IMR-90 (cell line): ENCODE measurements around the gene SGO1. TPM values are rescaled to one million over a fixed set of nuclear protein-coding genes. Genes with fewer than 3 reads are reported as not detected.

ENCODE experiments used
- ATAC-seq: fragments of 200-7000 bp; cut with Tn5 transposase; 2 replicates; pipeline ENCODE4 v1.9.1; 2020; ENCODE audit warnings: low read depth, mild to moderate bottlenecking, moderate library complexity
- BruUV-seq: library from RNA; stranded (reverse); fragments of 400-500 nt; replicated peaks from 2 replicates; lab custom pipeline; 2021; lab: Mats Ljungman, UMichigan
- CTCF ChIA-PET: fragments of 300-600 bp; formaldehyde crosslinking; extraction: SDS; loops from one replicate; lab custom pipeline; 2021; ENCODE audit warnings: antibody characterized with exemption; lab: Yijun Ruan, JAX
- POLR2A ChIA-PET: fragments of 300-600 bp; sonication (Branson Sonifier 250); formaldehyde crosslinking; loops from one replicate; lab custom pipeline; 2022; ENCODE audit warnings: antibody characterized with exemption; ENCODE audit not compliant: unreplicated experiment; lab: Charles Lee
- DNase-seq: peaks from one replicate; pipeline ENCODE4 v3.0.0; 2013
- H2AFZ ChIP-seq: replicated peaks from 2 replicates; pipeline ENCODE3; 2013; ENCODE audit warnings: low read length, mild to moderate bottlenecking; ENCODE audit not compliant: poor library complexity
- H2AK5ac ChIP-seq: 2 replicates; pipeline ENCODE4 v1.6.1; 2013; ENCODE audit warnings: low read depth, low read length, inconsistent platforms
- H2AK9ac ChIP-seq: replicated peaks from 2 replicates; pipeline ENCODE3; 2013; ENCODE audit warnings: mild to moderate bottlenecking, low read depth, low read length, moderate library complexity; ENCODE audit not compliant: poor library complexity
- H2BK120ac ChIP-seq: 2 replicates; pipeline ENCODE4 v1.6.1; 2013; ENCODE audit warnings: low read depth, low read length, inconsistent platforms
- H2BK15ac ChIP-seq: 3 replicates; pipeline ENCODE4 v1.6.1; 2013; ENCODE audit warnings: low read depth, low read length, inconsistent platforms
- H2BK20ac ChIP-seq: 2 replicates; pipeline ENCODE4 v1.6.1; 2013; ENCODE audit warnings: low read depth, mild to moderate bottlenecking, inconsistent platforms, low read length, moderate library complexity
- H2BK5ac ChIP-seq: 2 replicates; pipeline ENCODE4 v1.6.1; 2013; ENCODE audit warnings: mild to moderate bottlenecking, low read depth, low read length, inconsistent platforms; ENCODE audit not compliant: poor library complexity, severe bottlenecking
- H3K14ac ChIP-seq: replicated peaks from 2 replicates; pipeline ENCODE4 v1.6.1; 2013; ENCODE audit warnings: low read depth, low read length, inconsistent platforms
- H3K18ac ChIP-seq: 2 replicates; pipeline ENCODE4 v1.6.1; 2013; ENCODE audit warnings: low read depth, low read length, control low read depth
- H3K23ac ChIP-seq: 2 replicates; pipeline ENCODE4 v1.6.1; 2013; ENCODE audit warnings: low read depth, low read length, inconsistent platforms
- H3K27ac ChIP-seq: 2 replicates; pipeline ENCODE4 v1.5.1; 2013; ENCODE audit warnings: mild to moderate bottlenecking, control low read depth, low read length; ENCODE audit not compliant: insufficient read depth
- H3K27me3 ChIP-seq: 2 replicates; pipeline ENCODE4 v1.6.1; 2013; ENCODE audit warnings: low read length; ENCODE audit not compliant: control insufficient read depth, insufficient read depth
- H3K36me3 ChIP-seq: 2 replicates; pipeline ENCODE4 v1.6.1; 2013; ENCODE audit warnings: low read length, mixed read lengths; ENCODE audit not compliant: control insufficient read depth, insufficient read depth
- H3K4ac ChIP-seq: 2 replicates; pipeline ENCODE4 v1.6.1; 2013; ENCODE audit warnings: low read depth, low read length, inconsistent platforms
- H3K4me1 ChIP-seq: 2 replicates; pipeline ENCODE4 v1.6.1; 2013; ENCODE audit warnings: low read length, mixed read lengths; ENCODE audit not compliant: control insufficient read depth, insufficient read depth
- H3K4me2 ChIP-seq: 2 replicates; pipeline ENCODE4 v1.6.1; 2013; ENCODE audit warnings: low read depth, mild to moderate bottlenecking, control low read depth, low read length, moderate library complexity
- H3K4me3 ChIP-seq: 2 replicates; pipeline ENCODE4 v1.5.1; 2013; ENCODE audit warnings: low read depth, mild to moderate bottlenecking, control low read depth, low read length, moderate library complexity; ENCODE audit not compliant: insufficient read depth
- H3K56ac ChIP-seq: 2 replicates; pipeline ENCODE4 v1.6.1; 2013; ENCODE audit warnings: low read length, inconsistent platforms; ENCODE audit not compliant: insufficient read depth; ENCODE audit errors: extremely low read depth
- H3K79me1 ChIP-seq, 2 experiments: 2 replicates each; pipeline ENCODE4 v1.6.1; 2013; ENCODE audit warnings: low read length in 2 of 2, inconsistent platforms in 1 of 2, low read depth in 1 of 2
- H3K9ac ChIP-seq: 2 replicates; pipeline ENCODE4 v1.6.1; 2013; ENCODE audit warnings: low read depth, low read length, control low read depth
- H3K9me1 ChIP-seq: 2 replicates; pipeline ENCODE4 v1.6.1; 2013; ENCODE audit warnings: low read length, inconsistent platforms; ENCODE audit not compliant: insufficient read depth
- H3K9me3 ChIP-seq: 2 replicates; pipeline ENCODE4 v1.6.1; 2013; ENCODE audit warnings: low read length; ENCODE audit not compliant: control insufficient read depth, insufficient read depth
- H4K20me1 ChIP-seq: 2 replicates; pipeline ENCODE4 v1.6.1; 2013; ENCODE audit warnings: low read length, inconsistent platforms; ENCODE audit not compliant: insufficient read depth
- H4K5ac ChIP-seq: 2 replicates; pipeline ENCODE4 v1.6.1; 2013; ENCODE audit warnings: mild to moderate bottlenecking, low read depth, low read length, control low read depth
- H4K8ac ChIP-seq, 2 experiments: 2 replicates each; pipeline ENCODE4 v1.6.1; 2013; ENCODE audit warnings: low read depth in 2 of 2, low read length in 2 of 2, control low read depth in 1 of 2, inconsistent platforms in 1 of 2
- H4K91ac ChIP-seq: 2 replicates; pipeline ENCODE4 v1.6.1; 2013; ENCODE audit warnings: low read depth, low read length, inconsistent platforms; ENCODE audit not compliant: insufficient read depth
- CEBPB ChIP-seq: IDR thresholded peaks from 2 replicates; pipeline ENCODE4 v1.6.1; 2012; ENCODE audit warnings: low read depth, low read length, improper control_type of control experiment
- CHD1 ChIP-seq: IDR thresholded peaks from 2 replicates; pipeline ENCODE4 v1.6.1; 2012; ENCODE audit warnings: low read depth, low read length, improper control_type of control experiment
- CTCF ChIP-seq: conservative IDR thresholded peaks from 2 replicates; pipeline ENCODE4 v1.5.1; 2012; ENCODE audit warnings: mild to moderate bottlenecking, low read depth, low read length, improper control_type of control experiment
- MAFK ChIP-seq: IDR thresholded peaks from 2 replicates; pipeline ENCODE4 v1.6.1; 2012; ENCODE audit warnings: low read depth, low read length, improper control_type of control experiment
- MXI1 ChIP-seq: IDR thresholded peaks from 2 replicates; pipeline ENCODE4 v1.6.1; 2012; ENCODE audit warnings: low read depth, mild to moderate bottlenecking, low read length, moderate library complexity, borderline replicate concordance
- RAD21 ChIP-seq: IDR thresholded peaks from 2 replicates; pipeline ENCODE4 v1.6.1; 2012; ENCODE audit warnings: low read length, improper control_type of control experiment
- SMC3 ChIP-seq: fragments of 150-350 bp; IDR thresholded peaks from 2 replicates; pipeline ENCODE4 v1.6.1; 2016; ENCODE audit warnings: low read depth, mild to moderate bottlenecking, antibody characterized with exemption, low read length, moderate library complexity
- WGBS, 2 experiments: methylation state at CpG; one replicate each; pipeline versions ENCODE4 v1.1.5 to v1.1.7; 2013; ENCODE audit warnings: missing lambda C conversion rate in 2 of 2; ENCODE audit not compliant: insufficient read length in 1 of 2; ENCODE audit errors: extremely low coverage in 2 of 2; 5-methylcytosine and 5-hydroxymethylcytosine counted together
- dilution Hi-C: fragments of 300-500 bp; cut with HindIII; formaldehyde crosslinking; loops from one replicate; pipeline ENCODE4 v1.14.3; 2018; ENCODE audit warnings: low sequenced_read_pairs; ENCODE audit not compliant: unreplicated experiment
- in situ Hi-C: fragments of 300-500 bp; cut with MboI; formaldehyde crosslinking; loops from 3 replicates; pipeline ENCODE4 v1.14.3; 2019; ENCODE audit warnings: low sequenced_read_pairs, inconsistent platforms, mixed read lengths
- intact Hi-C: fragments of 100-400 bp; cut with micrococcal nuclease; formaldehyde crosslinking; loops from 2 replicates; pipeline ENCODE4 v1.10.0; 2022
- polyA plus RNA-seq, 3 experiments: library from polyadenylated mRNA; depleted of rRNA; stranded (reverse); fragments of >200 nt; gene quantifications; 2 replicates each; pipeline ENCODE4 v1.2.3, GENCODE V29; 2012; ENCODE audit warnings: low replicate concordance in 1 of 3
- total RNA-seq: library from RNA; depleted of rRNA; stranded (reverse); fragments of >200 nt; gene quantifications from 2 replicates; pipeline ENCODE4 v1.2.3, GENCODE V29; 2012
- TF ChIP-seq, protein P1 (sequence below): fragments of 150-350 bp; IDR thresholded peaks from 2 replicates; pipeline ENCODE4 v1.6.1; 2017; ENCODE audit warnings: mild to moderate bottlenecking, antibody characterized with exemption, low read length, low read depth

The SGO1 gene
- total and polyA plus RNA-seq, 2 of the 4 experiments (the other 2 are of a cell fraction) = 3.2 to 5.2 TPM

DNA sequence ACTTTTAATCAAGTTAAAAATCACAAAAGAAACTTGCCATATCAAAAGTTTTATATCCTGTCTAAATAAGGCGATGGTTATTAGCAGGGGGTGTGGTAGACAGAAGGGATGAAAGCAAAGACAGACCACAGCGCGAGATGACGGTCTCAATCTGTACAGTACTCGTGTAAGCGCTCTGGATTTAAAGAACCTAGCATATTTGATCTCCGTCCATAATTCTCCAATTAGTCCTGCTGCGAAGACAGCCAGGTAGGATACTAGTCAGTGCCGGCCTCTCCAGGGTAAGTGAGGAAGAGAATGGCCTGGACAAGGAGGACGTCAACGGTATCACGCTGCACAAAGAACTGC, 701 bp downstream of the SGO1 start:
- intact Hi-C loops (loop anchor here (5.0 kb wide), 2 partner anchors 218 to 238 kb away; partner anchors contain the start of gene RAB5A), in situ Hi-C loops (loop anchor here (10.0 kb wide), 1 partner anchor 241 kb away; the partner anchor contains the start of gene RAB5A), dilution Hi-C loops (no loop called here)
- Histone ChIP-seq H4K91ac (no peak overlapping the region; the same call in 1 of the 2 replicates), H4K8ac (peak overlapping the region in 1 of 2 experiments; percentile 41; a peak in 2 of 4 replicates), H3K4me1 (no peaks in the 10 kb centered on the region), H3K27ac (peak overlapping the region; percentile 22; the same call in 1 of the 2 replicates), H4K20me1 (no peaks in the 10 kb centered on the region), H3K56ac (peak overlapping the region; percentile 77), H3K23ac (peak overlapping the region; percentile 66), H3K14ac (peak overlapping the region; percentile 47), H2BK120ac (no peak overlapping the region), H3K27me3 (no peaks in the 10 kb centered on the region), H3K4me2 (peak overlapping the region; percentile 100), H2AK5ac (no peak overlapping the region), H3K4ac (peak overlapping the region; percentile 35), H2BK20ac (no peak overlapping the region), H2BK15ac (no peak overlapping the region), H2AFZ (peak overlapping the region; percentile 96), H3K9me1 (no peaks in the 10 kb centered on the region), H3K9ac (peak overlapping the region; percentile 57), H4K5ac (no peak overlapping the region), H2AK9ac (no peak overlapping the region), H3K36me3 (0 out of 2 replicates have a peak, but pooled peaks cover 2% of the 10 kb centered on the region), H3K9me3 (no peaks in the 10 kb centered on the region), H3K79me1 (peaks cover 0 to 6% of the 10 kb centered on the region in 2 experiments; a peak in 1 of 4 replicates), H3K18ac (no peak overlapping the region), H3K4me3 (peak overlapping the region; percentile 89), H2BK5ac (no peak overlapping the region)
- WGBS, 2 experiments = no CpG with 5 or more reads among the region's 12 CpGs
- DNase-seq (peak; percentile 8), ATAC-seq (peak; percentile 24)
- no TSS peak for BruUV-seq
- ChIA-PET CTCF (no interaction called here), POLR2A (interaction anchor here (0.6 kb wide), 1 partner anchor 15 kb away, joined by 5 read pairs; no protein-coding TSS in a partner anchor)
- TF ChIP-seq, protein P1, sequence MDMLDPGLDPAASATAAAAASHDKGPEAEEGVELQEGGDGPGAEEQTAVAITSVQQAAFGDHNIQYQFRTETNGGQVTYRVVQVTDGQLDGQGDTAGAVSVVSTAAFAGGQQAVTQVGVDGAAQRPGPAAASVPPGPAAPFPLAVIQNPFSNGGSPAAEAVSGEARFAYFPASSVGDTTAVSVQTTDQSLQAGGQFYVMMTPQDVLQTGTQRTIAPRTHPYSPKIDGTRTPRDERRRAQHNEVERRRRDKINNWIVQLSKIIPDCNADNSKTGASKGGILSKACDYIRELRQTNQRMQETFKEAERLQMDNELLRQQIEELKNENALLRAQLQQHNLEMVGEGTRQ = no peak
- TF ChIP-seq CTCF (no peak), MAFK (no peak), SMC3 (no peak), CHD1 (no peak), RAD21 (no peak), MXI1 (no peak), CEBPB (no peak)
